ENCODE results near the gene PEX14.

GRCh38 chr1:10655002-10655401 lies 180.3 kb downstream of the PEX14 start:
- TF ChIP-seq CTCF (IDR thresholded peaks at IDR 0.05; ENCODE audit: low read length) (no peak), EZH2 (IDR thresholded peaks at IDR 0.05; ENCODE audit: borderline replicate concordance, low read length) (no peak)
